Activated effector memory CD4-positive, alpha-beta T cell treated with anti-CD3 and anti-CD28 coated beads, Interleukin-2, amount 50 U/mL, for 16 hours (primary cell): ENCODE results near the gene BACH2.
"Not testable (repeated sequence)": the region's sequence is repeated elsewhere in the genome, so short reads cannot be mapped to it uniquely, and the experiment has no call there.

Experiments
- DNase-seq: peaks from one replicate; pipeline ENCODE4 v3.0.0-alpha.2; 2020

The BACH2 gene

DNA sequence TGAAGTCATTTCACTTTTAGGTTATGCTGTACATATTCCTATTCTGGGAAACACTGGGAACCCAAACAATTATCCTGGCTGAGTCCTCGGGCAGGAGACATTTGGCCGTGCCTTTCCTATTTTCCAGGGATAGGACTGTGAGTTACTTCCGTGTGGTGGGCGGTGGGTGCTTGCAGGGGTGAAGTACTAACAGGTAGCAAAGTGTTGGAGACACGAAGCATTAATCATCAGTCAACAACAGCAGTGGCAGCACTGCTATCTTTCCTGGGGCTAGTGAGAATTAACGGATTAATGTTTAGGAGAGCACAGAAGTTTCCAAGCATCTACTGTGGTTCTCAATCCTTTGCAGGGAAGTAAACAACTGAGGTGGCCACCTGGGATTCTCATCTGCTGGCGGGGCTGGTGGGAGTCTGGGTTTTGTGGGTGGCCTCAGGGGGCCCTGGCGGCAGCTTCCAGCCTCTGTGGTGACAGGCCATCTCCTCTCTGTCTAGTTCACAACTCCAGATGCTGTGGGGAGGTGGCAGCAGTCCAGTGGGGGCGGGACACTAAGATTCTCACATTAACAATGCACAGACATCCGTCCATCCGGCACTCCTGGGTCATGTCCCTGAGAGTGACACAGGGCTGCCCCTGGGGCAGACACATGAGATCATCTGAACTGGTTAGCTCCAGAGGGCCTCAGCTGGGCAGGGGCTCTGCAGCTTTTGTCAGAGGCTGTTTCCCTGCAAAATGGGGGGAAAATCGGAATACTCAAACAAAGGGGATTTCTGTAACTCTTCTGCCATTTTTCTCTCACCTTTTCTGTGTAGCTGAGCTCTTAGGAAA lies 311.5 kb downstream of the BACH2 start:
- DNase-seq: no peak

DNA sequence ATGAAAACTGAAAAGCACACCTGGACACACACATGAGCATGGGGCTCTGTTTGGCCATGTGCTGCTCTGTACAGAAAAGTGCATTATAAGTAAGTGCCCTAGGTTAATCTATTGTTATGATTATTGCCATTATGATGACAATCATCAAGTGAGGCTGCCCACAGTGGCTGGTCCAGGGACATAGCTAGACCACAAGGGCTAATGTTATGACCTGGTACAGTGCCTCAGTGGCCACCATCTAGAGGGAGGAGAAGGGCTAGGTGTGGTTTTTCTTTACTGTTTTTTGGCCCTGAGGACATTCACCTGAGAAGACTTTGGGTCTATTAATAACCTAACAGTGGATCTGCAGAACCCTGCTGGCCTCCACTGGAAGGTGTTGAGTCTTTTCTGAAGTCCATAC lies 316.3 kb downstream of the BACH2 start:
- DNase-seq: no peak

DNA sequence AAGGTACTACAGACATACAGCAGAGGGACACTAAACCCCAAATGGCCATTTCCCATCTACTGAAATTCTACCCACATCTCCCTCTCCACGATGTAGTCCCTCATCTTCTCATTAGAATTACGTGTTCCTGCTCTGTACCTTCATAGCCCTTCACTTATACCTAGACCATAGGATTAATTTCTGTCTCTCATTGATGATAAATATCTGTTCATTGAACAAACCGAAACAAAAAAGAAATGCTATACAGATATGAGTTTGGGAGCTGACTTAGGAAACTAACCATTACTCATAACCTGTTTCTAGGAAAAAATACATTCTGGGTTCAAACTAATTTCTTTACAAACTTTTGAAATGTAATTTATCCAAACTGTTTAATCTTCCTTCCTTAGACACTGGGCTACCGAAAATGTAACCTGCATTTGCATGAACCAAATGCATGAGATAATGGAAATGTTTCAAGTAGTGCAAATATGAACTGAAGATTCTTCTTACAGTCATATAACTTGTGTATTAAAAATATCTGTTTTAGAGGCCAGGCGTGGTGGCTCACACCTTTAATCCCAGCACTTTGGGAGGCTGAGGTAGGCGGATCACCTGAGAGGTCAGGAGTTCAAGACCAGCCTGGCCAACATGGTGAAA lies 317.0 kb downstream of the BACH2 start:
- DNase-seq: no peak

DNA sequence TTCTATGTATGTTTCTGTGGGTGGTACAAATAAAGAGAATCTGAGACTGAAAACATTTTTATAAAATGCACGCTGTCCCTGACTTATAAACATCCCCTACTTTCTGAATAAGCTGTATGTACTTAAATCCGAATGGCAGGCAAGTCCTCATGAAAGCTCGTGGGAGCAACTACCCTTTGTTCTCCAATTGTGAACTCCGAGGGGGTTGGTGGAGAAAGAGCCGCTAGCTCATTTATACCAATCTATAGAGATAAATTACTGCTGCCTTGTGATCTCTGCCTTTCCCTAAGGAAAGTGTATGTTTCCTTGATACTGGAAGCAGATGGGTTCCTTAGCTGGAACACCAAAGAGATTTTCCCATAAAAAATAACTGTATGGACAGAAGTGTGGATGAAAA lies 317.9 kb downstream of the BACH2 start:
- no peak for DNase-seq

DNA sequence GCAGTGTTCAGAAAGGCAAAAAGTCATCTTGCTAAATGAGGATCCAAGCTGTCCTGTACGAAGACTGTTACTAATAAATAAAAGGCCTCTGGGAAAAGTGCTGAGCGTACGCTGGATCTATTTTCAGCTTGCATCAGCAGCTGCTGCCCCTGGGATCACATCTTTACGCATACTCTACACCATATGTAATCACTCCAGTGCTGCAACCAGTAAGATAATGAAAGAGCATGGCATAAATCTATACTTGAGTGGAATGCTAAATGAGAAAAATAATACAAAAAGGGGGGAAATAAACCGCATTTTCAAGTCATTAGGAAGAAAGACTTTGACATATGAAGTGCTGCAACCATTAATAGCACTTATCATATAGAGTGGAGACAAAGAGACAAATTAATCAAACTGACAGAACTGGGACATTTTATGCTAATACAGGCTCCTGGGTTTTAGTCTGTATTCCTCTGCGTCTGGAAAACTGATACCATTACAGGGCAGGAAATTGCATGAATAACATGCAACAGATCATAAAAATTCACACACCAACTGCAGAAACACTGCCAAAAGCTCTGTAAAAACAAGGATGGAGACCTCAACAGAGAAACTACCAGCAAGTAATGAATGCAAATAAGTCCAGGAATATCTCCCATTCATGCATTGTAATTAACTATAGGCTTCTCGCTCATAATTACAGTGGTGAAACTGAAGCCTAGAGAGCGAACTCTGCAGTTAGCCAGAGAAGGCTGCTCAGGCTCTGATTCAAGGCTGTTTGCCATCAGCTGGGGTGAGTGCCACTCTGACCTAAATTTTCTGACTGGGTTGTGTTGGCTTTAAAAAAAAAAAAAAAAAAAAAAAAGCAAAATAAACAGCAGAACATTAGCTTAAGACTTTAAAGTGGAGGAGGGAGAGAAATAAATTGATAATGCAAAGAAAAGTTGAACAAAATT lies 318.6 kb downstream of the BACH2 start:
- DNase-seq: no peak

DNA sequence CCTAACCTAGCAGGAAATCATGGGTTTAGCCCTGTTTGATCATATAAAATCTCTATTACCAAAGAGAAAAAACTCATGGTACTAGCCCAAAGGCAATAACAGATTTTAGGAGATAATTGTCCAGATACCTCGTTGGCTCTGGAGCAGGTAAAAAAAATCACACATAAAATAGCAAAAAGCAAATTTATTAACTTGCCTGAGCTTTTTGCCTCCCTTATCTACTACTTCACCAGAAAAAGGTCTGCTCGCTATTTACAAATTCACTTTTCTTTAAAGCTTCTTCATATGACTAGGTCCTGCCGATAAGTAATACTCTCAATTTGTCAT lies 320.0 kb downstream of the BACH2 start:
- DNase-seq: no peak

DNA sequence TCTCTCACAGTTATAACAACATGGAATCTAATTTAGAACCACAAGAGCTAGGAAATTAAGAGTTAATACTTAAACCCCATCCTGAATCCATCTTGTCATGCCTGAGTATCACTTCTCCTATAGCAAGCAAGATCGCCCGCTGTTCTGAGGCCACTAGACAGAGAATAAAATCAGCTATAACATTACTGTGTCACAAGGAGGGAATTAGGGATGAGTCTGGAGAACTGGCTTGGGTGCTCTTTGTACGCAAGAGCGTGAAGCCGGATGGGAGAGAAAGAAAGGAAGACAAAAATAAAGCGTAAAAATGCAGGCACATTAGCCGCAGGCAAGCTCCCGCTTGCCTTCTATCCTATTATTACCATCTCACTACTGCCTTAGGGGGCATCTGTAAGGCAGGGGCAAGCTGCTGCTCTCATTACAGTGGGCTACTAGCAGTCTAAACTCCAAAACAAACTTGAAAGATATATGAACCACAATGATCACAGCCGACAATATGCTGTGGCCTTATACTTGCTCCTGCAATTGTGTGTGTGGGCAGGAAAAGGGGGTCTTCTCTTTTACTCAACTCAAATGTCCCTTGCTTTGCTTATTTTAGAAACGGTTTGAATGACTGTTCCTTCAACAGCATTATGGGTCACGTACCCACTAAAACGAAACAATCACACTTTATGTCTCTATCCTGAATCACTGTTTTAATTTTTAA lies 320.5 kb downstream of the BACH2 start:
- DNase-seq: no peak

DNA sequence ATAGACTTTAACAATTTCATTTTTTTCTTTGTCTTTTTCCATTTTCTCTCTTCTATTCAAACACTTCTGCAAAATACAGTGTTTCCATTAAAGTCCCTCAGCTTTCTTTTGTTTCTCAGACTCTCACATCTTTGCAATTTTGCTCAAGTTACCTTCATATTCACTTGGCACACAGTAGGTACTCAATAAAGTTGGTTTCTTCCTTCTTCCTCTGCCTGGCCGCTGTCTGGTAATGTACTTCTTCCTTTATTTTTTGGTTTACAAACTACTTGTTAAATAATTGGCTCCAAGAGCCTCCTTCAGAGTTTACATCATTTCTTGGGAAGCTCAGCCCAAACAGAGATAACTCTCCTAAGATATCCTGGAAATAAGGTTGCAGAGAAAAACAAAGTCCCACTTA lies 321.3 kb downstream of the BACH2 start:
- DNase-seq: no peak

DNA sequence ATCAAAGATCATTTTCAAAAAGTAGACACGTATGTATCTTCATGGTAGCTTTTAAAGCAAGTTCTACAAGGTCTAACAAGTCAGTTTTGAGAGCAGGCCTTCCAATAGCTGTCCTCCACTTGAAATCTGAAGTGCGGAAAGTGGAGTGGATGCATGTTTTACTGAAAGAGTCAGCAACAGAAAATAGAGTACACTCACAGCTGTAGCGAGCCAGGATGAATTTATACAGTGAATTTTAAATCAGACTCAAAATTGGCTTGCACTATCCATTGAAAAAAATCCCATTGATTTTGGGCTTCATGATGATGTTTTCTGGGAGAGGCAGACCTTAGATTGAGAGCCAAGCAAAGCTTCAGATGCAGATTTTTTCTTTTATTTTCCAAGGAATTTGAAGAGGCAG lies 321.8 kb downstream of the BACH2 start:
- DNase-seq: no peak

DNA sequence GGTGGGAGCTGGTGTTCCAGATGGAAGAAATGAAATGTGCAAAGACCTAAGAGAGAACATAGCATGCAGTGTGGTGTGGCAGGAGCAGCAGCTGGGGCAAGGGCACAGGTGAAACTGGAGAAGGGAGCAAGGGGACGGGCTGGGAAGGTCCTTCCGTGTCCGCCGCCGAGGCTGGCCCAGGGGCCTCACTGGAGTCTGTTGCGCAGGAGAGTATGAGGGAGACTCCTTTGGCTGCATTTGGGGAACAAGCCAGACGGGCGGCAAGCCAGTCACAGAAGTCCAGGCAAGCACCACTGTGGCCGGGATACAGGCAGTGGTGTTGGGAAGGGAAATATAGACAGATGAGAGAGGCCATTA lies 324.6 kb downstream of the BACH2 start:
- DNase-seq: no peak

DNA sequence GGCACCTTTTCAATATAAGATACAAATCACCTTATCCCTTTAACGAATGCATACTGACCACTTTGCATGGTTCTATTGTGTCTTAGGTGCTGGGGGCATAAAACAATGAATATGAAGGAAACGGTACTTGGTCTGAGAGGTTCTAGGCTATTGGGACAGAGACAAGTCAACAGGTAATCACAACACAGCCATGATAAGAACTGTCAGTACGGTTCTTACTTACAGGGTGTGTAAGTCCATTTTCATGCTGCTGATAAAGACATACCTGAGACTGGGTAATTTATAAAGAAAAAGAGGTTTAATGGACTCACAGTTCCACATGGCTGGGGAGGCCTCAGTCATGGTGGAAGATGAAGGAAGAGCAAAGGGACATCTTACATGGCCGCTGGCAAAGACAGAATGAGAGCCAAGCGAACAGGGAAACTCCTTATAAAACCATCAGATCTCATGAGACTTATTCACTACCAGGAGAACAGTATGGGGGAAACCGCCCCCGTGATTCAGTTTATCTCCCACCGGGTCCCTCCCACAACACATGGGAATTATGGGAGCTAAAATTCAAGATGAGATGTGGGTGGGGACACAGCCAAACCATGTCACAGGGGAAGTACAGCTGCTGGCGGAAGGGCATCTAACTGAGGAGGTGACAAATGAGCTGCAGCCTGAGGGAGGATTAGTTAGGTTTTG lies 325.2 kb downstream of the BACH2 start:
- DNase-seq: not testable (repeated sequence)

DNA sequence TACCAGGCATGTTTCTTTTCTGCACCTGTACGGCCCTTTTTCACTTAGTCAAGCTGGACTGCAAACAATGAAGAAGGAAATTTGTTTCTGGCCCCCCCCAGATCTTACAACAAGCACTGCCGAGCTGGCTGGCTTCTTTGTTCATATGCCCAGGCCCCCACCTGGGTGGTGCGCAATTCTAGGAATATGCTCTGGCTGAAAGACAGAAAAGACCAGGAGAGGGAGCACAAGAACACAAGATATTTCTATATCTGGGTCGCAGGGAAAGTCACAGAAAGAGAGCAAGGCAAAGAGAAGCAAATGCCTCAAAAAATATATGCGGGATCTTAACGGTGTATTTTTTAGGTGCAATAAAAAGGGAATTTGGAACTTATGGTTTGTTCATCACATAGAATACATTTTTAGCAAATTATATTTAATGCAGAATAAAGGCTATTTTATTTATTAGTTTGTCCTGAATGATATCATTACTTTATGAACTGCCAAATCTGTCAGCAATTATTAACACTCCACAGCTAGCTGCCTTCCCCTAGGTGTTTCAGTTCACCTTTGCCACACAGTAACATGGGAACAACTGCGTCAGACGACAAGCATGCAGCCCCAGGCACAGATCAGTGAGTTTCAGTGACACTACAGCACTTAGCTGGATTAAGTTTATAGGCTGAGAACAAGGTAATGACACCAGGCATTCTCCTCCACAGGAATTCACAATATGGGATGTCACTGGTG lies 325.9 kb downstream of the BACH2 start:
- DNase-seq: no peak

DNA sequence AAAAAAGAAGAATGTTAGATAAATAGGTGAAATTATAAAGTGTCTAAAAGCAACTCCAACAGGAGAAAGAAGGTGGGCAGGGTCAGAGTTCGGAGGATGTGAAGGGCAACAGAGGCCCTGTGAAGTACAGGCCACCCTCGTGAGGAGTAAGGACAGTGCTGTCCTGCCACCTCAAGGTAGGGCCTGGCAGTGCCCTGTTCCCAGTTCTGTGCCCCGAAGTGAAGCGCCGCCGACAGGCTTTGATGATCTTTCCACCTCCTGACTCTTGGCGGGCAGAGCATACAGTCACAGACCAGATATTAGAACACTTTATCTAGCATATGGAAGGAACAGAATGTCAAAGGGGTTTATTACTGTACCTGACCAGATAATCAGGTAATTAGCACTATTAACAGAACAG lies 326.6 kb downstream of the BACH2 start:
- no peak for DNase-seq

DNA sequence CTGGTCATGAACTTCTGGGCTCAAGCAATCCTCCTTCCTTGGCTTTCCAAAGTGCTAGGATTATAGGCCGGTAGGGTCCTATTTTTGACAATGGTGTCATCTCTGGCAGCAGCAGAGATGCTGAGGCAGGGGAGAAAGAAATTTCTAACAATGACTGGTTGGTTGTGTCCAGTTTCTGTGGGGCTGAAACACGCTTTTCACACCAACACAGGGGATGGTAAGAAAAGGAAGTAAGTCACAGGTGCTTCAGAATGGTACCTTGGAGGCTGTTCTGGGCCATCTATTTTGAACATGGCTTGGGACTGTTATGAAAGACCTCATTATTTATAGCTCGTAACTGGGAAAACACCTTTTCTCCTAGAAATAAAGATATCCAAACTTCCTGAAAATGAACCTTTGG lies 329.7 kb downstream of the BACH2 start:
- no peak for DNase-seq

DNA sequence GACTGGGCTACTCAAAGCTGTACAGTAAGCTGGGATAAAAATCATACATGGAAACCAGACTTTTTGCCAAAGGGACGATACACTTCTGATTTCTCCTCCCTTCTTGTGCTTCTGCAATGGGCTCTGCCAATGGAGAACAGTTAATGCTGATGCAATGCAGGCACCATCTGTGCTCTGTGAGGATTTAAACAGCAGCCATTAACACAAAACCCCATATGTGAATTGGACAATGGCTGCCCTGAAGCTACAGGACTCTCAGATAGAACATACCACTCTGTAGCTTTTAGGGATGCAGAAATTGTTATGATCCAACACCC lies 330.5 kb downstream of the BACH2 start:
- DNase-seq: no peak

DNA sequence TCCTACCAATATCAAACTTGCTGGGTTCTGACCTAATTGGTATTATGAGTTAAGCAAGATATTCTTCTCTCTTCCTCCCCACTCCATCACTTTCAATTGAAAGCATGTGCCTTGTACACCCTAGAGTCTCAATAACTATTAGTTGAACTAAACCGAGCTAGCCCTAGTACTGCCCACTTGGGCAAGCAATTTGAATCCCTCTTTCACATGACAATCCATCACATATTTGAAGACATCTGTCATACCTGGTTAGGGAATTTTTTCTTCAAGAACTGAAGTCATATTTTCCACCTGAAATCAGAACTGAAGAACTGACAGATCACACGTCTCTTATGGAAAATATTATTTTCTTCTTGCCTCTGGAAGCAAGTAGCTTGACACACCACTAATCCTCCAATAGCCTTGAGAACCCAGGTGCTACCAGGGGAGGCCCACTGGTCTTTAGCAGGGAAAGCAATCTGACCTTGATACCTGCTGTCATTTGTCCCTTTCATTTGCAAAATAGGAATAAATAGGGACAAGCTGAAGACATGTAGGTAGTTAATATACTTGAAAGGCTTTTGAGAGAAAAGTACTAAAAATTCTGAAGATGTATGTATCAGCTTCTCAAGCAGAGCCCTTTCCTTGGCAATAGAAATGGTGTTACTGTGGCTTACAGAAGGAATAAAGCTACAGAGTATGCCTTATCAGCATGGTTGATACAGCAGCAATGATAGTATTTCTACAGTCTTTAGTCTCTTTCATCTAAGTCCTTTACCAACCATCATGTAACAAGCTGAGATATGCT lies 331.0 kb downstream of the BACH2 start:
- DNase-seq: no peak

DNA sequence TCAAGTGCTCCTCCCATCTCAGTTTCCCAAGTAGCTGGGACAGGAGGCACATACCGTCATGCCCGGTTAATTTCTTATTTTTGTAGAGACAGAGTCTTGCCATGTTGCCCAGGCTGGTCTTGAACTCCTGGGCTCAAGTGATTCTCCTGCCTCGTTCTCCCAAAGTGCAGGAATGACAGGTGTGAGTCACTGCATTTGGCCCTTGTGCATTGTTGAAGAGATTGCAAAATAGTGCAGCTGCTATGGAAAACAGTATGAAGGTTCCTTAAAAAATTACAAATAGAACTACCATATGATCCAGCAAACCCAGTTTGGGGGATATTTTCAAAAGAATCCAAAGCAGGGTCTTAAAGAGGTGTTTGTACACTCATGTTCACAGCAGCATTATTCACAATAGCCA lies 333.3 kb downstream of the BACH2 start:
- DNase-seq: no peak

DNA sequence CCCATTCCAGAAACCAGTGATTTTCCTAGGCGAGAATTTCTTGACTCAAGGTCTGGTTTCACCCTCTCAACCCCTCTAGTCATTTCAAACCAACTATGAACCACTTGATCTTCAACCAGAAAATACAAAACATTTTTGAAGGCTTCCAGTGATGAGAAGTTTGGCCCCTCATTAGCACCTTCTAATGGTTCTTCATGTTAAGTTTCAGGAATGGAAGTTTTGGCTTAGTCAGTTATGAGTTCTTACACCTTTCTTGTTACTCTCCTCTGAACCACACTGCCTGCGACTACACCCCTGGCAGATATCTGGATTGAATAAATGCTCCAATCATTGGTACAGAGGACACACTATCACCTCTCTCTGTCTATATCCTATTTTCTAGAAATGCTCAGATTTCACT lies 335.2 kb downstream of the BACH2 start:
- DNase-seq: no peak

DNA sequence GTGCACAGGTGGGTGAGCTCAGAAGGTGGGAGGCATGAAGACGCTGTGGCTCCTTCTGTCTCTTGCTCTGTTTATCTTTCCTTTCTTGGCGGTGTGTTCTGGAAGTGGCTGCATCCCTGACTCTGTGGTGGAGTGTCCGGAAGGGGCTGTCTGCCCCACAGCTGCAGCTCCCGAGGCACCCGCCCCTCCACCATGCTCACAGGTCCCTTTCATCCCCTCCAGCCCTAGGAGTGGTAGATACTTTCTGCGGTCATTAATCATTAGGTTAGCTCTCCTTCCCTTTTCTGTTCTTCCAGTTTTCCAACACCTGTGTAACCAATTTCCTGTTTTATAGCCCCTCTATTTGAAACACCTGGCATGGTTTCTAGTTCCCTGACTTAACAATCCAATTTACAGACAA lies 336.8 kb downstream of the BACH2 start:
- DNase-seq: no peak

DNA sequence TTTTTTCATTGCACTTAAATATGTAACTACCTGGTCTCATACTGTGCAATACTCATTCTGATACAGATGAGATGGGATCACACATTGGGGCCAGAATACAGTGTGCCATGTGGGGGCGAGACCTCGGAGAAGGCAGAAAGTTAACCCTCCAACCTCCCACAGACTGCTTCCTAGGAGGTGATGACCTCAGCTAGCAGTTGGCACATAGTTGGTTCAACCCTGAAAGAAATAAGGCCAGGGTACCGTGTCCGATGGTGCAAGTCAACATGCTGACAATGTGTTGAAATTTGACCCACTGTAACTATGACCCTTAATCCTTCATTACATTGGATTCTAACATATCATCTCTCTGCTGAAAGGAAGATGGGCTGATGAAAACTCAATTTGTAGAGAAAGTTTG lies 340.5 kb downstream of the BACH2 start:
- no peak for DNase-seq

DNA sequence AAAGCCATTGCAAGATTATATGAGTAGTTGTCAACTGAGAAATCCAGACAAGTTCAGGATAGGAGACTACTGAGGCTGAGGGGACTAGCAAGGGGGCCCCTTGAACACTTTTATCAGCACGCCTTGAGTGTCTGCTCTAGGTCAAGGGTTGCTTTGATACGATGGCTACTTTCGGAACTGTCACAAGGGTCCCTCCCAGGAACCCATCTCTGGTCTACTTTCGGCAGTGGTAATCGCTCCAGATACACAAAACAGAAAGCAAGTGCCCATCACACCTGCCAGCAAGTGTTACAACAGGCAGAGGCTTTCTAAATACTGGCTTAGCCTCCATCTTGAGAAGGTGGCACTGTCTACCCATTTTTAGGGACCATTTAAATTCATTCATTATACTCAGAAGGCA lies 341.3 kb downstream of the BACH2 start:
- no peak for DNase-seq
